Measurements from ENCODE around the gene ARHGAP33.
"Not testable (repeated sequence)": the region's sequence is repeated elsewhere in the genome, so short reads cannot be mapped to it uniquely, and the experiment has no call there.

Gene ARHGAP33

DNA sequence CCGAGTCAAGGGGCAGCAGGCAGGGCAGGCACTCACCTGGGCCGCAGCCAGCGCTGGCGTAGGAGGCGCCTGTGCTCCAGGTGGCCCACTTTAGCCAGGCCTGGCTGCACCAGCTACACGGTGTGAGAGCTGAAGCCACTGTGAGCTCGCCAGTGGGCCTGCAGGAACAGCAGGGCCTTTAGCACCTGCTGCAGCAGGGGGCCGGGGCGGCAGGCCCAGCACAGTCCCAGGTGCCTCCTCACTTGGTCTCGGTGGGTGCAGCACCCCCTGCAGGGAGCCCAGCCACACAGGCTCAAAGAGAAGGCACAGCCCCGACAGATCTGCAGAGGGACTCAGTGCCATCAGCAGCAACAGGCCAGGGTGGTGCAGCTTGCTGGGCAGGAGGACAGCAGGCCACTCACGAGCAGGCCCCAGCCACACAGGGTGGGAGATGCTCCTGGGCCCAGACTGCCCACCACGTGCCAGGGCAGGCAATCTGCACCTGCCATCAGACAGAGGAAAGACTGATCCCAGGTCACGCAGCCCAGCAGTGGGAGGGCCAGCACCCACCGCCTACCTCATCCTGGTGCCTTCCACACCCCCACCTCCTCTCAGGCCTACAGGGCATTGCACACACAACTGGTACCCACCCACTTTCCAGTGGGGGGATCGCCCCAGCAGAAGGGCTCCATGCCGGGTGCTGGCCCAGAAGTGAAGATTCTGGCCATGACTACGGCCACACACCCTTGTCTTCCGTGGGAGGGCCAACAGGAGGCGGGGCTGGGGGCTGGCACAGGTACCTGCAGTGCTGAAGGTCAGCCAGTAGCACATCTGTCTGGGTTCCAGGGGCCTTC, 15.8 kb downstream of the ARHGAP33 start:
- TF ChIP-seq, protein P1, sequence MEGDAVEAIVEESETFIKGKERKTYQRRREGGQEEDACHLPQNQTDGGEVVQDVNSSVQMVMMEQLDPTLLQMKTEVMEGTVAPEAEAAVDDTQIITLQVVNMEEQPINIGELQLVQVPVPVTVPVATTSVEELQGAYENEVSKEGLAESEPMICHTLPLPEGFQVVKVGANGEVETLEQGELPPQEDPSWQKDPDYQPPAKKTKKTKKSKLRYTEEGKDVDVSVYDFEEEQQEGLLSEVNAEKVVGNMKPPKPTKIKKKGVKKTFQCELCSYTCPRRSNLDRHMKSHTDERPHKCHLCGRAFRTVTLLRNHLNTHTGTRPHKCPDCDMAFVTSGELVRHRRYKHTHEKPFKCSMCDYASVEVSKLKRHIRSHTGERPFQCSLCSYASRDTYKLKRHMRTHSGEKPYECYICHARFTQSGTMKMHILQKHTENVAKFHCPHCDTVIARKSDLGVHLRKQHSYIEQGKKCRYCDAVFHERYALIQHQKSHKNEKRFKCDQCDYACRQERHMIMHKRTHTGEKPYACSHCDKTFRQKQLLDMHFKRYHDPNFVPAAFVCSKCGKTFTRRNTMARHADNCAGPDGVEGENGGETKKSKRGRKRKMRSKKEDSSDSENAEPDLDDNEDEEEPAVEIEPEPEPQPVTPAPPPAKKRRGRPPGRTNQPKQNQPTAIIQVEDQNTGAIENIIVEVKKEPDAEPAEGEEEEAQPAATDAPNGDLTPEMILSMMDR (IDR thresholded peaks at IDR 0.05; ENCODE audit: extremely low read depth, missing control alignments): no peak
- DNase-seq (ENCODE audit: low spot score): no peak

DNA sequence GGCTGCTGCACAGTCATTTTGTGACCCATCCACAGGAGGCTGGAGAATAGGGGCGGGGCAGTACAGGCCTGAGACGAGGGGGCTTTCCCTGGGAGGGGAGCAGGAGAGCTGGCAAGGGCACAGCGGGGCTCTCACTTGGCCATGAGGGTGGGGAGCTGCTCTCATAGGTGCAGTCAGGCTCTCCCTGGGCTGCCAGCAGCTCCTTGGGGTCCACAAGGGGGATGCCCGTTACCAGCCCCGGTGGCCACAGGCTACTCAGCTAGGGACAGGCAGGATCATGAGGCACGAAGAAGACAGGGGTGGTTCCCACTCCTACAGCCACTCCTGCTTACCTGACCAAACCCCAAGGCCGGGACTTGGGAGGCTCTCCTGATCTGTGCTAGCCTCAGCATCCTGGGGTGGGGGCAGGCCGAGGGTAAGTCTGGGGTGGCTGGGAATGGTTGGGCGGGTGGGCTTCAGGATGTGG, 16.5 kb downstream of the ARHGAP33 start:
- TF ChIP-seq, protein P1 (IDR thresholded peaks at IDR 0.05; ENCODE audit: extremely low read depth, missing control alignments): no peak
- no peak for DNase-seq (ENCODE audit: low spot score)

DNA sequence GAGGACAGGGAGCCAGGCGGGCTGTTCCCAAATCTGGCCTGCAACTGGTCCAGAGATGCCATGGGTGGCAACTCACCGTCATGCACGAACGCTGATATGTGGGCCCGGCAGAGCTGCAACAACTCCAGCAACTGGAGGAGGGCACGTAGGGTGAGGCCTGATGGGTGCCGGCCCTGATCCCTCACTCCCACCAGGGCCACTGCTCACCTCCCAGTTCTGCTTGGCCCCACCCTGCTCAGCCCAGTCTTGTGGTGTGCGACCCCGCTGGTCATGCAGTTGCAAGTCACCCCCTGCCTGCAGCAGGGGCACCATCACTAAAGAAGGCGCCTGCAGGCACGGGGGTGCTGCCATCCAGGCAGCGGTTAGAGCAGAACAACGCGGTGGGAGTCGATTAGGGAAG, 16.9 kb downstream of the ARHGAP33 start:
- DNase-seq (ENCODE audit: low spot score): no peak

DNA sequence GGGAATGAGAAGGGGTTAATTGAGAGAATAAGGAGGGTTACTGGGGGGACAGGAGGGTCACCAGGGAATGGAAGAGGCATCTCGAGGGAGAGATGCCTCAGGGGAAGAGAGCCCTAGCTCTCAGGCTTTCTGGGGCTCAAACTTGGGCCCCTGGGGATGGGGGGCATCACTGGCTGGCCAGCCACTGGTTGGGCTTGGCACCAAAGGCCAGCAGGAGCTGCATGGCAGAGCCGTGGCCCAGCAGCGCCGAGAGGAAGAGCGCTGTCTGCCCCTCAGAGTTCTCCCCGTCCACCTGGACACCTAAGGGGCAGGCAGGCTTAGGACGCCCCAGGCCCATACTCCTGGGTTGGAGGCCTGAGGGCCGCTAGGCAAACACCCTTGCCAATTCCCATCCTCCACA, 17.5 kb downstream of the ARHGAP33 start:
- no peak for DNase-seq (ENCODE audit: low spot score)
- TF ChIP-seq, protein P1 (IDR thresholded peaks at IDR 0.05; ENCODE audit: extremely low read depth, missing control alignments): no peak

More for the DNA sequence above, 16.9 kb downstream of the ARHGAP33 start:
- TF ChIP-seq, protein P1 (IDR thresholded peaks at IDR 0.05; ENCODE audit: extremely low read depth, missing control alignments): no peak

DNA sequence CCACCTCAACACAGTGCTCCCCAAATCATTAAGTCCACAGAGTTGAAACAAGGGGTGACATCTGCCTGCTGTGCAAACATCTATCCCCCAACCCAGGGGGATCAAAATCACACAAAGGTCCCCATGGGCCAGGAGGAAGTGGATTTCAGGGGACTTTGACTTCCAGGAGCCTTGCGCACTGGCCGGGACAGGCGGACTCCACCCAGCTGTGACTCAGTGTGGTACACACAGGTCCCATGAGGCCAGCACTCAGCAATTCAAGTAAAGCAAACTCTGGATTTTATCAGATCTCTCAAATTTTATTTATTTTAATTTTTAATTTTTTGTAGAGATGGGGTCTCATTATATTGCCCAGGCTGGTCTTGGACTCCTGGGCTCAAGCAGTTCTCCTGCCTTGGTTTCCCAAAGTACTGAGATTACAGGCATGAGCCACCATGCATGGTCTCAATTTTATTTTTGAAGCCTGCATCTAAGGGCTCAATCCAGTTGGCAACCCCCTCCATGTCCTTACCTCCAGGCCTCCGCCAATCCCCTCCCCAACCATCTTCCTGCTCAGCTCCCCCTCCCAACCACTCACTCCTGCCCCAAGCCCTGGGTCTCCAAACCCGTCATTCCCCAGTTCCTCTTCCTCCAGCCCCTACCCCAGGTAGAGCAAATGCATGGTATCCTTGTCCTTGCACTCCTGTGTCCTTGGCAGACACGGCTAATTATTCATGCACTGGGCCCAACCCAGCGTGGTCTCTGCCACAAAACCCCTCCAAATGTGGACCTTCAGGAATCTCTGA, 18.2 kb downstream of the ARHGAP33 start:
- DNase-seq (ENCODE audit: low spot score): no peak
- TF ChIP-seq, protein P1 (IDR thresholded peaks at IDR 0.05; ENCODE audit: extremely low read depth, missing control alignments): no peak

DNA sequence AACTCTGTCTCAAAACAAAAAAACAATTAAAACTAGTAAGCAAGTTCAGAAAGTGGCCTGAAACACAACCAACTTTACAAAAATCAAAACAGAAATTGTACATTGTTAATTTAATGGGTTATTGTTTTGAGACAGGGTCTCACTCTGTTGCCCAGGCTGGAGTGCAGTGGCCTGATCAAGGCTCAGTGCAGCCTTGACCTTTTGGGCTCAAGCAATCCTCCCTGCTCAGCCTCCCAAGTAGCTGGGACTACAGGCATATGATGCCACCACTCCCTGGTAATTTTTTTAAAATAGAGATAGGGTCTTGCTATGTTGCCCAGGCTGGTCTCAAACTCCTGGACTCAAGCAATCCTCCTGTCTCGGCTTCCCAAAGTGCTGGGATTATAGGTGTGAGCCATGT, 20.2 kb downstream of the ARHGAP33 start:
- DNase-seq (ENCODE audit: low spot score): not testable (repeated sequence)

DNA sequence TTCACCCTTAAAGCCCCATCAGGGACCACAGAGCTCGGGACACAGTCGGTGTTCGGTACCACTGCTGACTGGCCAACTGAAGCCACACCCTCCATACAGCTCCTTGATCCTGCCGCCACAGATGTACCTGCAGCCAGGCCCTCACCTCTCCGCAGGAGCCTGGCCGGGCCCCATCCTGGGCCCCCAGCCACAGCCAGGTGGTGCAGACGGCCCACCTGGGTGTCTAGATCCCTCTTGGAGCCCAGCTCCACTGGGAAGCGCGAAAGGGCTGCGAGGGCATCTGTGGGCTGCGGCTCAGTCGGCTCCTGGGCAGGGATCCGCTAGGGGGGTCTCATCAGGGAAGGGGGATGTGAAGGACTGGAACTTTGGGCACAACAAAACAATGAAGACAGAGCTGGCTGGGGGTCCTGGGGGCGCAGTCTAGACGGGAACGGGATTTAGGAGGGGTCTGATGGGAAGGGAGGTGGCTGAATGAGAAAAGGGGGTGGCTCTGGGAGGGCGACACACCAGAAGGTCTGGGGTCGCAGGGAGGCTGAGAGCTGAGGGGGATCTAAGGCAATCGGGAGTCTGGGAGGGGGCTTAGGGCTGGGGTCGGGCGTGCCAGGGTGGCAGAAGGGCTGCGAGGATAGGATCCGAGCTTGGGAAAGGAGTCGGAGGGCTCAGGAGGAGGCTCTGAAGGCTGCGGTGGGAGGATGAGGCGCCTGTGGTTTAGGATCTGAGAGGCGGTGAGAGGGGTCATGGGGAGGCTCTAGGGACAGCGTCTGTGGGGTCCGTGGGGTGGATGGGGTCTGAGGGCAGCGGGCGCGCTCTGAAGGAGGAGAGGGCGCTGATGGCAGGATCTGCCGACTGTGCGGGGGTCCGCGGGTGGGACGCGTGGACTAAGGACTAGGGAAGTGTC, 21.5 kb downstream of the ARHGAP33 start:
- TF ChIP-seq, protein P1 (IDR thresholded peaks at IDR 0.05; ENCODE audit: extremely low read depth, missing control alignments): no peak
- DNase-seq (ENCODE audit: low spot score): no peak

All from GM20000 (cell line).